ENCODE measurements around the gene KATNA1. TPM values are rescaled to one million over a fixed set of nuclear protein-coding genes. Genes with fewer than 3 reads are reported as not detected.
A peak's percentile ranks its signal among the peaks of the same experiment; 100 is the strongest.

KATNA1 gene
- 10 to 100 TPM; 11.7 to 27.5 (median 15.6) TPM for total RNA-seq

- WGBS, 2 donors = 0% methylated on average over 19 to 21 of the region's 69 CpGs
- Histone ChIP-seq H3K4me3 (peak within 1 kb of the TSS; percentile 62 to 87 (median 84)), H3K27me3 (no peaks in the 10 kb centered on the region), H3K36me3 (no peaks in the 10 kb centered on the region), H3K4me1 (peaks cover 0 to 29% (median 10%) of the 10 kb centered on the region in 3 donors), H3K27ac (peak within 1 kb of the TSS; percentile 84 to 93 (median 92)), H3K9me3 (no peaks in the 10 kb centered on the region)
- TF ChIP-seq POLR2A (IDR thresholded peaks at IDR 0.05) (peak in 2 of 4 donors; percentile 43 to 72), CTCF (IDR thresholded peaks at IDR 0.05) (peak in 2 of 6 experiments; percentile 8 to 26)
- intact Hi-C loops (cut with DNase I) = no loop called here
- peak; percentile 34 for DNase-seq
Observed at GRCh38 chr6:149648148-149649145, at the start of gene KATNA1. KATNA1 (minus strand) TSS chr6:149648714; CDS start chr6:149638547, 10,167 bp downstream.

- Histone ChIP-seq H3K4me3 (no peak overlapping the region), H3K27me3 (no peaks in the 10 kb centered on the region), H3K9me3 (no peaks in the 10 kb centered on the region), H3K36me3 (peaks cover 0 to 65% (median under 1%) of the 10 kb centered on the region in 3 donors), H3K4me1 (peaks cover 0 to 49% (median 6%) of the 10 kb centered on the region in 3 donors), H3K27ac (no peak overlapping the region)
- 90 to 100% methylated on average over 2 of the region's 2 CpGs for WGBS, 2 donors
- no peak for DNase-seq
- no peak for TF ChIP-seq CTCF (IDR thresholded peaks at IDR 0.05)
- no peak for TF ChIP-seq POLR2A (IDR thresholded peaks at IDR 0.05)
- intact Hi-C loops (cut with DNase I) = no loop called here
Observed at GRCh38 chr6:149698175-149698574, 49.7 kb upstream of the KATNA1 start.

GRCh38 chr6:149696901-149697300 is 48.4 kb upstream of the KATNA1 start:
- Histone ChIP-seq H3K27me3 (no peaks in the 10 kb centered on the region), H3K36me3 (peaks cover 0 to 78% (median 8%) of the 10 kb centered on the region in 3 donors), H3K9me3 (no peaks in the 10 kb centered on the region), H3K27ac (no peak overlapping the region), H3K4me3 (no peak overlapping the region), H3K4me1 (peaks cover 0 to 36% (median 3%) of the 10 kb centered on the region in 3 donors)
- TF ChIP-seq POLR2A (IDR thresholded peaks at IDR 0.05) (no peak), CTCF (IDR thresholded peaks at IDR 0.05) (no peak)
- no peak for DNase-seq
- intact Hi-C loops (cut with DNase I) = no loop called here
- 12 to 37% methylated on average over 1 of the region's 1 CpG for WGBS, 2 donors

- no peak for TF ChIP-seq POLR2A (IDR thresholded peaks at IDR 0.05)
- intact Hi-C loops (cut with DNase I) = no loop called here
- WGBS, 2 donors = 86 to 88% methylated on average over 2 of the region's 2 CpGs
- H3K9me3 ChIP-seq = no peaks in the 10 kb centered on the region
- H3K4me1 ChIP-seq = peaks cover 0 to 17% (median 0%) of the 10 kb centered on the region in 3 donors
- peaks cover 0 to 78% (median 8%) of the 10 kb centered on the region in 3 donors for H3K36me3 ChIP-seq
- no peaks in the 10 kb centered on the region for H3K27me3 ChIP-seq
- H3K27ac ChIP-seq = no peak overlapping the region
- H3K4me3 ChIP-seq = no peak overlapping the region
- no peak for DNase-seq
Observed at GRCh38 chr6:149694921-149695320, 46.4 kb upstream of the KATNA1 start.

- 89 to 100% methylated on average over 2 of the region's 2 CpGs for WGBS, 2 donors
- peaks cover 0 to 94% (median 8%) of the 10 kb centered on the region in 3 donors for H3K36me3 ChIP-seq
Observed at GRCh38 chr6:149691201-149691600, 42.7 kb upstream of the KATNA1 start.

More at GRCh38 chr6:149691201-149691600, 42.7 kb upstream of the KATNA1 start:
- Histone ChIP-seq H3K4me3 (no peak overlapping the region), H3K9me3 (no peaks in the 10 kb centered on the region), H3K4me1 (no peaks in the 10 kb centered on the region), H3K27me3 (no peaks in the 10 kb centered on the region), H3K27ac (no peak overlapping the region)
- intact Hi-C loops (cut with DNase I) = no loop called here
- no peak for DNase-seq
- TF ChIP-seq CTCF (IDR thresholded peaks at IDR 0.05) (no peak), POLR2A (IDR thresholded peaks at IDR 0.05) (no peak)

All from esophagus squamous epithelium (tissue), 5 donors.